Caco-2 (cell line): Measurements from ENCODE around the gene ELOVL3. TPM values are rescaled to one million over a fixed set of nuclear protein-coding genes. Genes with fewer than 3 reads are reported as not detected.

ENCODE experiments used
- BruUV-seq: library from RNA; stranded (reverse); fragments of 400-500 nt; replicated peaks from 2 replicates; lab custom pipeline; 2021; lab: Mats Ljungman, UMichigan
- CTCF ChIA-PET: fragments of 300-600 bp; sonication (Branson Sonifier 250); formaldehyde crosslinking; loops from one replicate; lab custom pipeline; 2022; ENCODE audit warnings: antibody characterized with exemption; lab: Charles Lee
- POLR2A ChIA-PET: fragments of 300-600 bp; sonication (Branson Sonifier 250); formaldehyde crosslinking; loops from one replicate; lab custom pipeline; 2022; ENCODE audit warnings: antibody characterized with exemption; lab: Charles Lee
- DNase-seq, 2 experiments: peaks; one replicate each; pipeline versions ENCODE4 v3.0.0 to v3.0.0-alpha.2; 2020 to 2022
- H3K27me3 ChIP-seq: replicated peaks from 2 replicates; pipeline ENCODE4 v1.6.0; 2011; ENCODE audit warnings: low read length; ENCODE audit not compliant: control insufficient read depth, insufficient read depth
- H3K36me3 ChIP-seq: 2 replicates; pipeline ENCODE4 v1.5.1; 2011; ENCODE audit warnings: low read length; ENCODE audit not compliant: control insufficient read depth, insufficient read depth
- H3K4me1 ChIP-seq: fragments of 250-450 bp; sonication (Bioruptor Pico); 2 replicates; pipeline ENCODE4 v1.5.1; 2020; ENCODE audit warnings: mild to moderate bottlenecking
- H3K4me3 ChIP-seq: 2 replicates; pipeline ENCODE4 v1.5.1; 2011; ENCODE audit warnings: low read depth, mild to moderate bottlenecking, control low read depth, low read length
- H3K9me3 ChIP-seq: fragments of 250-450 bp; sonication (Bioruptor Pico); 2 replicates; pipeline ENCODE4 v1.5.1; 2020; ENCODE audit warnings: mild to moderate bottlenecking, moderate library complexity
- H3K27ac Mint-ChIP-seq: one replicate; pipeline ENCODE4 v1.8.0; 2022; ENCODE audit warnings: mixed read lengths; ENCODE audit not compliant: unreplicated experiment
- H3K27me3 Mint-ChIP-seq: one replicate; pipeline ENCODE4 v1.8.0; 2022; ENCODE audit warnings: mixed read lengths; ENCODE audit not compliant: insufficient read depth, unreplicated experiment
- H3K36me3 Mint-ChIP-seq: one replicate; pipeline ENCODE4 v1.8.0; 2022; ENCODE audit warnings: mild to moderate bottlenecking, mixed read lengths; ENCODE audit not compliant: insufficient read depth, unreplicated experiment
- H3K4me1 Mint-ChIP-seq: one replicate; pipeline ENCODE4 v1.8.0; 2022; ENCODE audit warnings: low read depth, mixed read lengths; ENCODE audit not compliant: unreplicated experiment
- H3K4me3 Mint-ChIP-seq: one replicate; pipeline ENCODE4 v1.8.0; 2022; ENCODE audit warnings: mild to moderate bottlenecking, moderate library complexity, mixed read lengths; ENCODE audit not compliant: unreplicated experiment
- H3K9me3 Mint-ChIP-seq: one replicate; pipeline ENCODE4 v1.8.0; 2022; ENCODE audit warnings: mixed read lengths; ENCODE audit not compliant: unreplicated experiment
- intact Hi-C: fragments of 100-400 bp; cut with micrococcal nuclease; formaldehyde crosslinking; loops from one replicate; pipeline ENCODE4 v1.10.0; 2022; ENCODE audit not compliant: unreplicated experiment
- total RNA-seq: library from RNA; stranded (reverse); gene quantifications from 2 replicates; pipeline ENCODE4 v1.2.3, GENCODE V29; 2022
- TF ChIP-seq, protein P1 (sequence below), 2 experiments: fragments of 200-600 bp in 1 of 2; IDR thresholded peaks; 1 replicate in 1 of 2; 2 replicates in 1 of 2; pipeline versions ENCODE4 v1.5.1 to v1.8.0; 2011 to 2022; ENCODE audit warnings: antibody characterized with exemption in 1 of 2, control low read depth in 1 of 2, inconsistent platforms in 1 of 2, low read depth in 1 of 2, low read length in 1 of 2, mild to moderate bottlenecking in 1 of 2, moderate library complexity in 1 of 2; ENCODE audit not compliant: insufficient read depth in 1 of 2, severe bottlenecking in 1 of 2, unreplicated experiment in 1 of 2

ELOVL3 gene
- total RNA-seq, 1 experiment from 2014 or later = 2.2 TPM

DNA sequence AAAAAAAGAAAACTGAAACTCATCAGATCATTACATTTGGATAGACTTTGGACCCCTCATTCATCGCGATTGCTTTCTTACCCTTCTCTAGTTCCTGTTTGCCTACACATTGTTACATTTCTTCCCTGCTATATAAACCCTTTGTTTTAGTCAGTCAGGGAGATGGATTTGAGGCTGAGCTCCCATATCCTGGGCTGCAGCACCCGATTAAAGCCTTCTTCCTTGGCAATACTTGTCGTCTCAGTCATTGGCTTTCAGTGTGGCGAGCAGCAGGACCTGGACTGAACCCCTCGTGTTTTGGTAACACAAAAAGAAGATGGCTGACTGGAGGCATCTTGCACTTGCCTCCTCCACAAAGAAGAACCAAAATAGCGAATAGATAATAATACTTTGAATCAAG, 34.1 kb upstream of the ELOVL3 start:
- Mint-ChIP-seq H3K4me1 (no peaks in the 10 kb centered on the region), H3K4me3 (no peak overlapping the region), H3K27ac (no peak overlapping the region), H3K36me3 (no peaks in the 10 kb centered on the region), H3K9me3 (peaks cover 31% of the 10 kb centered on the region), H3K27me3 (no peaks in the 10 kb centered on the region)
- no peak for DNase-seq
- ChIA-PET CTCF (no interaction called here), POLR2A (no interaction called here)
- intact Hi-C loops = no loop called here
- TF ChIP-seq, protein P1, sequence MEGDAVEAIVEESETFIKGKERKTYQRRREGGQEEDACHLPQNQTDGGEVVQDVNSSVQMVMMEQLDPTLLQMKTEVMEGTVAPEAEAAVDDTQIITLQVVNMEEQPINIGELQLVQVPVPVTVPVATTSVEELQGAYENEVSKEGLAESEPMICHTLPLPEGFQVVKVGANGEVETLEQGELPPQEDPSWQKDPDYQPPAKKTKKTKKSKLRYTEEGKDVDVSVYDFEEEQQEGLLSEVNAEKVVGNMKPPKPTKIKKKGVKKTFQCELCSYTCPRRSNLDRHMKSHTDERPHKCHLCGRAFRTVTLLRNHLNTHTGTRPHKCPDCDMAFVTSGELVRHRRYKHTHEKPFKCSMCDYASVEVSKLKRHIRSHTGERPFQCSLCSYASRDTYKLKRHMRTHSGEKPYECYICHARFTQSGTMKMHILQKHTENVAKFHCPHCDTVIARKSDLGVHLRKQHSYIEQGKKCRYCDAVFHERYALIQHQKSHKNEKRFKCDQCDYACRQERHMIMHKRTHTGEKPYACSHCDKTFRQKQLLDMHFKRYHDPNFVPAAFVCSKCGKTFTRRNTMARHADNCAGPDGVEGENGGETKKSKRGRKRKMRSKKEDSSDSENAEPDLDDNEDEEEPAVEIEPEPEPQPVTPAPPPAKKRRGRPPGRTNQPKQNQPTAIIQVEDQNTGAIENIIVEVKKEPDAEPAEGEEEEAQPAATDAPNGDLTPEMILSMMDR (IDR thresholded peaks at IDR 0.05; ENCODE audit: insufficient read depth in 1 of 2, low read depth in 1 of 2, low read length in 1 of 2, severe bottlenecking in 1 of 2, unreplicated experiment in 1 of 2) = no peak
- no TSS peak for BruUV-seq
- no peak overlapping the region for H3K4me3 ChIP-seq
- H3K27me3 ChIP-seq = no peaks in the 10 kb centered on the region
- H3K9me3 ChIP-seq = peaks cover 15% of the 10 kb centered on the region
- no peaks in the 10 kb centered on the region for H3K4me1 ChIP-seq
- H3K36me3 ChIP-seq = no peaks in the 10 kb centered on the region

GRCh38 chr10:102195296-102195870, 30.7 kb upstream of the ELOVL3 start:
- no peak for DNase-seq
- Mint-ChIP-seq H3K36me3 (no peaks in the 10 kb centered on the region), H3K27me3 (no peaks in the 10 kb centered on the region), H3K27ac (no peak overlapping the region), H3K9me3 (peaks cover 33% of the 10 kb centered on the region), H3K4me3 (no peak overlapping the region), H3K4me1 (no peaks in the 10 kb centered on the region)
- ChIA-PET POLR2A (no interaction called here), CTCF (no interaction called here)
- TF ChIP-seq, protein P1 (IDR thresholded peaks at IDR 0.05; ENCODE audit: insufficient read depth in 1 of 2, low read depth in 1 of 2, low read length in 1 of 2, severe bottlenecking in 1 of 2, unreplicated experiment in 1 of 2) = no peak
- Histone ChIP-seq H3K27me3 (no peaks in the 10 kb centered on the region), H3K36me3 (no peaks in the 10 kb centered on the region), H3K4me1 (no peaks in the 10 kb centered on the region), H3K4me3 (no peak overlapping the region), H3K9me3 (peaks cover 20% of the 10 kb centered on the region)
- intact Hi-C loops = no loop called here
- no TSS peak for BruUV-seq

- Histone ChIP-seq H3K36me3 (no peaks in the 10 kb centered on the region), H3K27me3 (no peaks in the 10 kb centered on the region), H3K9me3 (peaks cover 23% of the 10 kb centered on the region), H3K4me1 (no peaks in the 10 kb centered on the region), H3K4me3 (no peak overlapping the region)
- Mint-ChIP-seq H3K27me3 (no peaks in the 10 kb centered on the region), H3K27ac (no peak overlapping the region), H3K4me3 (no peak overlapping the region), H3K4me1 (no peaks in the 10 kb centered on the region), H3K36me3 (no peaks in the 10 kb centered on the region), H3K9me3 (peaks cover 34% of the 10 kb centered on the region)
- TF ChIP-seq, protein P1 (IDR thresholded peaks at IDR 0.05; ENCODE audit: insufficient read depth in 1 of 2, low read depth in 1 of 2, low read length in 1 of 2, severe bottlenecking in 1 of 2, unreplicated experiment in 1 of 2) = no peak
- ChIA-PET POLR2A (no interaction called here), CTCF (no interaction called here)
- no TSS peak for BruUV-seq
- intact Hi-C loops = no loop called here
- no peak for DNase-seq
These were observed 29.2 kb upstream of the ELOVL3 start for GRCh38 chr10:102196893-102197292.
